Fibroblast of lung (primary cell): ENCODE data around the gene RNF146.

Experiments
- EZH2 ChIP-seq: IDR thresholded peaks from 2 replicates; pipeline ENCODE4 v1.5.1; 2012; ENCODE audit warnings: low read length, control low read depth, mild to moderate bottlenecking; ENCODE audit errors: missing control alignments
- TF ChIP-seq, protein P1 (sequence below), 2 donors: IDR thresholded peaks in 1 of 2; conservative IDR thresholded peaks in 1 of 2; 1 replicate in 1 of 2; 2 replicates in 1 of 2; pipeline ENCODE4 v1.5.1; 2011 to 2012; ENCODE audit warnings: low read length in 2 of 2, control low read depth in 1 of 2, inconsistent platforms in 1 of 2, low read depth in 1 of 2, mild to moderate bottlenecking in 1 of 2

DNA sequence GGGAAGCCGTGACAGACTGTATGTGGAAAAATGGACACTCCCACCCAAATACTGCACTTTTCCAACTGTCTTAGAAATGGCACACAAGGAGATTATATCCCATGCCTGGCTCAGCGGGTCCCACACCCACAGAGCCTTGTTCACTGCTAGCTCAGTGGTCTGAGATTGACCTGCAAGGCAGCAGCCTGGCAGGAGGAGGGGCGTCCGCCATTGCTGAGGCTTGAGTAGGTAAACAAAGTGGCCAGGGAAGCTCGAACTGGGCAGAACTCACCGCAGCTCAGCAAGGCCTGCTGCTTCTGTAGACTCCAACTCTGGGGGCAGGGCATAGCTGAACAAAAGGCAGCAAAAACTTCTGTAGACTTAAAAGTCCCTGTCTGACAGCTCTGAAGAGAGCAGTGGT is 11.4 kb upstream of the RNF146 start:
- no peak for TF ChIP-seq EZH2
- TF ChIP-seq, protein P1, sequence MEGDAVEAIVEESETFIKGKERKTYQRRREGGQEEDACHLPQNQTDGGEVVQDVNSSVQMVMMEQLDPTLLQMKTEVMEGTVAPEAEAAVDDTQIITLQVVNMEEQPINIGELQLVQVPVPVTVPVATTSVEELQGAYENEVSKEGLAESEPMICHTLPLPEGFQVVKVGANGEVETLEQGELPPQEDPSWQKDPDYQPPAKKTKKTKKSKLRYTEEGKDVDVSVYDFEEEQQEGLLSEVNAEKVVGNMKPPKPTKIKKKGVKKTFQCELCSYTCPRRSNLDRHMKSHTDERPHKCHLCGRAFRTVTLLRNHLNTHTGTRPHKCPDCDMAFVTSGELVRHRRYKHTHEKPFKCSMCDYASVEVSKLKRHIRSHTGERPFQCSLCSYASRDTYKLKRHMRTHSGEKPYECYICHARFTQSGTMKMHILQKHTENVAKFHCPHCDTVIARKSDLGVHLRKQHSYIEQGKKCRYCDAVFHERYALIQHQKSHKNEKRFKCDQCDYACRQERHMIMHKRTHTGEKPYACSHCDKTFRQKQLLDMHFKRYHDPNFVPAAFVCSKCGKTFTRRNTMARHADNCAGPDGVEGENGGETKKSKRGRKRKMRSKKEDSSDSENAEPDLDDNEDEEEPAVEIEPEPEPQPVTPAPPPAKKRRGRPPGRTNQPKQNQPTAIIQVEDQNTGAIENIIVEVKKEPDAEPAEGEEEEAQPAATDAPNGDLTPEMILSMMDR (conservative IDR thresholded peaks at IDR 0.05 in 1 of 2, IDR thresholded peaks at IDR 0.05 in 1 of 2; ENCODE audit: low read depth in 1 of 2, low read length in 2 of 2) = no peak
